GM21723 (cell line): ENCODE measurements around the gene SAMD11.

Experiments used
- ATAC-seq: cut with Tn5 transposase; IDR thresholded peaks from one replicate; pipeline ENCODE4 v1.9.1; 2021; ENCODE audit warnings: mild to moderate bottlenecking, moderate library complexity; ENCODE audit not compliant: unreplicated experiment

SAMD11 gene

DNA sequence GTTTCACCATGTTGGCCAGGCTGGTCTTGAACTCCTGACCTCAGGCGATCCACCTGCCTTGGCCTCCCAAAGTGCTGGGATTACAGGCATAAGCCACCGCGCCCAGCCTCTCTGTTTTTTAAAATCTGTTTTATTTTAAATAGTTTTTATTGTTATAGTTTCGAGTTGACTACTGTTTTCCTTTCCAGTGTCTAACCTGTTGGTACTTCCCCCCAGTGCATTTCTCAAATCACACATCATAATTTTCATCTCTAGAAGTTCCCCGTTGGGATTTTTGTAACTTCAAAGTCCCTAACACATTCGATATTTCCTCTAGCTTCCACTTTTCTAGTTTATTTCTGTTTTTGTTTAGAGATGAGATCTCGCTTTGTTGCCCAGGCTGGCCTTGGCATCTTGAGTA is 68.6 kb downstream of the SAMD11 start:
- ATAC-seq = no peak

DNA sequence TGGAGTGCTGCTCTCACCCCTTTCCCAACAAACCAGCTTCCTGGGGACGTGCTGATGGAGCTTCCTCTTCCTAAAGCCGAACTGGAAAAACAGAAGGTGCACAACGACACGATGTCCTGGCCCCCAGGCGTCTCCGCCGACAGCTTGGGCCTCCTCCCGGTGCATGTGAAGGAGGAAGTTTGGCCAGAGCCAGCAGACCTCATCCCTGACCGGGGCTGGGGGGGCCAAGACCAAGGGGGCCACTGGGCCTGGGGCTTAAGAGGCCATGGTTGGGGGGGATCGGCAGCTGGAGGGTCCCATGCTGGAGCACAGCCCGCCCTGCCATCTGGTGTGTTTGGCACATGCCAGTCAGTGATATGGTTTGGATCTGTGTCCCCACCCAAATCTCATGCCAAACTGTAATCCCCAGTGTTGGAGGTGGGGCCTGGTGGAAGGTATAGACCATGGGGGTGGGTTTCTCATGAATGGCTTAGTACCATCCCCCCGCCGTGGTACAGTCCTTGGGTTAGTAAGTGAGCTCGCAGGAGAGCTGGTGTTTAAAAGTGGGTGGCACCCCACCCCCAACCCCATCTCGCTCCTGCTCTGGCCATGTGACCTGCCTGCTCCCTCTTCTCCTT is 69.8 kb downstream of the SAMD11 start:
- no peak for ATAC-seq
